ENCODE measurements around the gene UROS.
A peak's percentile ranks its signal among the peaks of the same experiment; 100 is the strongest.

Gene UROS

DNA sequence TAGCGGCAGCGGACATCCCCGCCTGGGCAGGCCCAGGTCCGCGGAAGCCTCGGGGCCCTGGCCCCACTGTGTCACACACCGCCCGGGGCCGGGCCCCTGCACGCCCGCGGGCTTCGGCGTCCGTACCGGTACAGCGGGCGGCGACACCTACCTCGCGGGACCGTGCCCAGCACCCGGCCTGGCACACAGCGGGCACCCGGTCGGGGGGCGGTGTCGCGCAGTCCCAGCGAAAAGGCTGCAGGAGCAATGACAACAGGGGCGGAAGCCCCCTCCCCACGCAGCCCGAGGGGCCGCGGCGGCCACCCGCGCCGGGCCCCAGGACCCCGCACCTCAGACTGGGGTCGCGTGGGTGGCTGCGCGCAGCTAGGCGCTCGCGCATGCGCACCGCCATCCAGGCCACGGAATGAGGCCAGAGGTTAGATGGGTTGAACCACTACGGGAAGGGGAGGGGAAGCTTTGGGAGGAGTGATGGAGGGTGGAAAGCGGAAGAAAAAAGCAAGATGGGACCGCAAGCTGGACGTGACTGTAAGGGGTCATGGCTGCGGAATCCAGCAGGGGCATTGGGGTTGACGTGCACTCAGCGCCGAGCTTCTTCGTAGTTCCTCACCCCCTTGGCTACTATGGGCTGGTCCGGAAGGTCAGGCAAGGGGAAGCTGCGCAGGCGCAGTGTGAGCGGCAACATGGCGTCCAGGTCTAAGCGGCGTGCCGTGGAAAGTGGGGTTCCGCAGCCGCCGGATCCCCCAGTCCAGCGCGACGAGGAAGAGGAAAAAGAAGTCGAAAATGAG is at the start of gene UROS, which contains the start of gene BCCIP:
TSS of gene UROS (minus strand) at position 381 of the 785 bp plus-strand sequence. CDS start 6,759 bp downstream, outside the sequence.
TSS of gene BCCIP (plus strand) at position 669 of the 785 bp plus-strand sequence. CDS start at position 681, 12 bp downstream.
- peak; percentile 91 for DNase-seq

DNA sequence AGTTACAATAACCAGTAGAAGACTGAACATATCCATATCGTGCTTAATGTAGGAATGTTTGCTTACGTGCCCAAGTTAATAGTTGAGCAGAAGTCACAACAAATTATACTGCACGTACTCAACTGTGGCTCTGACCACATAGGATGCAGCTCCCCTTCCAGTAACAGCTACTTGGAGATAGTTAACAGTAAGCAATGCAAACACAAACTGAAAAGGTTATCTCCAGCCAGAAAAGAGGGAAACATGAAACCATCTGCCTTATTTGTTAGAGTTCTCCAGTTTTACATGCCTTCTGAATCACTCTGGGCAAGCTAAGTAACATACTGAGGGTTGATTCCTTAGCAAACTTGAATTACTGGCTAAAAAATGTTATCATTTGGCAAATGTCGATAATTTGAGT is 48.3 kb upstream of the UROS start:
- DNase-seq = no peak

DNA sequence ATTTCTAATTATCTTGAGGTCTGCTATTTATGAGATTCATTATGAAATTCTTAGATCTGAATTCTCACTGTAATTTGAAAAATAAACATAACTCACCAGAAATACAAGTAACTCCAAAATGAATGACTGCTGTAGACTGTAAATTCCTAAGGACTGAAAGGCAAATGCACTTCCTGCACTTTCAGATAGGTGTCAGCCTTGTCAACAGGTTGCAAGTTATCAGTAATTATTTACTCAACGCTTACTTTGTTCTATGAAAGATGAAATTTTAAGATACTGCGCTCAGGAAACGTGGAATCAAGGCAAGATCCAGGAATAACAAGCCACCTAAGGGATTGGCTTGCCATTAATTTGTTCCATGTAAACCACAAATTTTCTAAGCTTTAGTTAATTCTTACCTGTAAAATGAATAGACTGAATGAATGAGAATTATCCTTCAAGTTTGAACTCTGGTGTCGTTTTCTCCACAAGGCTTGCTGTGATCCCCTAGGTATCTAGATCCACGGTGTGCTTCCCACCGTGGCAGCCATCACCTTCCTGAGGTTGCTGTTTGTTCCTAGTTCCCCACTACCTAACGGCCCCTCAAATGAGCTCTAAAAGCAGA is 45.4 kb upstream of the UROS start:
- DNase-seq = peak; percentile 23

- no peak for DNase-seq
Observed at GRCh38 chr10:125866421-125867029, 43.5 kb upstream of the UROS start.

DNA sequence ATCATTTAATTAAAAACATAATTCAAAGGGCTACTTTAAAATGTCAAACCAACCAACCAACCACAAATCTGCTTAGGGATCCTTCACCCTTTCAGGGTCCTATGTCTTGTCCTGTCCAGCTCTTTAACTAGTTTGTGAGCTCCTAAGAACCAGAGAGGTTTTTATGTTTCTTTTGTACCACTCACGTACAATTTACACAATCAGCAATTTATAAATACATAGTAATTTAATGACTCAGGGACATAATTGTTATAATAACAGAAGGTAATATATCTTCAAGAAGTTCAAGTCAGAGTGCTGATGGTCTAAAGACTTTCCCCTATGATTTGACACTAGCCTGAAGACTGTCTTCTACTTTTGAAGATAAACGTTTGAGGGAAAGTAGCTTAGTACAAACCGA is 42.1 kb upstream of the UROS start:
- DNase-seq = no peak

GRCh38 chr10:125859128-125859817 is 36.2 kb upstream of the UROS start:
- no peak for DNase-seq

DNA sequence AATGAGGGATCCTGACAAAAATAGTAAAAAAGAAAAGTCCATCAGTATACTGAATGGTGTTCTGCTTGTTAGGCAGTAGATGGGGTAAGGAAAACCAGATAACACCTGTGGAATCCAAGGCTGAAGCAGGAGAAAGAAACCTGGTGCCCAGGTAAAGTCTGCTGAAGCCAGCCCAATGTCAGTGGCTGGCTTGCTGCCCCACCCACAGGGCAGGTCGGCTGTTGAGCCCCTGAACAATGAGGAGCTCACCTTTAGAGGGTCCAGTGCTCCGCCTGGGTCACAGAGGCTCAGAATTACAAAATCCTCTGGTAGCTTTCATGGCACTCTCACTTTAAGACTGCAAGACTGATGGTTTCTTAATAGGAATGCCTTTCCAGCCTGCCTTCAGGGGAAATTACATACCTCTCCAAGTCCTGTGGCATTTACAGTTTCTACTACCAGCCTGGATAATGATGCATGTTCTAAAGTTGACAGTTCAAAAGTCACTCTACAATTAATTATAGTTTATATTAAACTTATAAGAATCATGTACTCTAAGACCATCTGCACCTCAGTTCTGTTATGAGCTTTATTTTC is 34.2 kb upstream of the UROS start:
- DNase-seq = no peak

- no peak for DNase-seq
Observed at GRCh38 chr10:125852487-125852886, 29.4 kb upstream of the UROS start.

GRCh38 chr10:125850766-125851731 is 28.0 kb upstream of the UROS start:
- DNase-seq = no peak

DNA sequence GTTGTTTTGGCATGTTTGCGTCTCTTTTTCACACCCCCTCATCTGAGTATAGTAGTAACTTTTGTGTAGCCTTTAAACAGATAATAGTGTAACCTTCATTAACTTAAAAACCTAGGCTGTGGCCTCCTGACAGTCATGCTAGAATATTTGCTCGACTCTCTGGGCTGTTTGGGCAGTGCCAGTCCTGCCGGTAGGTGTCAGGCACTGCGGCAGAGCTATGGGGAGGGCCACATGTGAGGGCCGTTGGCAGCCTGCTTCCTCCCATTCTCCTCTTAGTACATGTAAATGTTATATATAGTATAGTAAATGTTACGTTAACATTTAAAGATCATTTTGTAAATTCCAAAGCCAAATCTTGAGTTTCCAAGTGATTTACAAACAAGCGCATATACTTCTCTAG is 26.4 kb upstream of the UROS start:
- DNase-seq = no peak

DNA sequence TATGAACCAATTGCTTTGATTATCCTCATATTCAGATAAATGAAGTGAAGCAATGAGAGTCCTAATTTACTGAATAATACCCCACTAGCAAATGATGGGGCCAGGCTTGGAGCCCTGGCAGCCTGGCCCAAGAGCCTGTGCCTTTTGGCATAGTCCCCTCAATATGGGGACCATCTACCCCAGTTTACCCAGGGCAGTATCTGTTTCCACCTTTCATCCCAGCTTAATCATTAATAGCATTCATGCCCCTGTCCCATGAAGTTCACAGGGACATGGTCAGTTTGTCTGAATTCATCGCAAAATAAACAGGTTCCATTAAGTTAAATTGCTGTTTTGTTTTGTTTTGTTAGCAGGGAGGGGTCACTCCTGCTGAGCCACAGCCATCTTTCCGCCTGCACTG is 25.8 kb upstream of the UROS start:
- DNase-seq = no peak

DNA sequence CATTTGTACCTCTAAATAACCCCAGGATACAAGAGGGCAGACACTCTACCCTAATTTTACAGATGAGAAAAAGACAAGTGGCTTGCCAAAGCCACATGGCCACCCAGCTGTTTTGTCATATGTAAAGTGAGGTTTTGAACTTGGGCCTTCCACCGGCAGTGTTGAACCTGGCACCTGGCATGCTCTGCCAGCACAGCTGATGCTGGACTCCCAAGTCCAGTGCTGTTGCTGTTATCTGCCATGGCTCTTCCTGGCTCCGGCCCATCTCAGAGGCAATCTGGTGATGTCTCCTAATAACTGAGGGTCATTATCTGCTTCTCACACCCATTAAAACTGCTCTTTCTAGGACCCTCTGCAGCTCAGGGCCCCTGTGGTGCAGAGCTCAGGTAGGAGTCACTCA is 25.3 kb upstream of the UROS start:
- no peak for DNase-seq

DNA sequence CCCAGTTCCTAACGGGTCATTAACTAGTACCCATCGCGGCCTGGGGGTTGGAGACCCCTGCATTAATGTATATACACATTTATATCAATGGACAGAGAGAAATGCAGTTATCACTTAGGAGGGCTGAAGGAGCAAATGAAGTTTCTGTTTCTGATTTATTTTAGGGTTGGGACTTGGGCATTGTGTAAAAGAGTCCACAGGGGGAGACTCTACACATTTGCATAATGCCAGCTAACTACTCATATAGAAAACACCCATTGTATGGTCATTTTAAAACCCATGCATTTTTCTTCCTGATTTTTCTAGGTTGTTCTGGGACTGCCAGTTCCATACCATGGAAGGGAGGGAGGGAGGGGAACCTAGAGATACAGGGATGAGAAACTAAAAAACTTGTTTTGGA is 23.8 kb upstream of the UROS start:
- DNase-seq = no peak

GRCh38 chr10:125845617-125846016 is 22.6 kb upstream of the UROS start:
- no peak for DNase-seq

DNA sequence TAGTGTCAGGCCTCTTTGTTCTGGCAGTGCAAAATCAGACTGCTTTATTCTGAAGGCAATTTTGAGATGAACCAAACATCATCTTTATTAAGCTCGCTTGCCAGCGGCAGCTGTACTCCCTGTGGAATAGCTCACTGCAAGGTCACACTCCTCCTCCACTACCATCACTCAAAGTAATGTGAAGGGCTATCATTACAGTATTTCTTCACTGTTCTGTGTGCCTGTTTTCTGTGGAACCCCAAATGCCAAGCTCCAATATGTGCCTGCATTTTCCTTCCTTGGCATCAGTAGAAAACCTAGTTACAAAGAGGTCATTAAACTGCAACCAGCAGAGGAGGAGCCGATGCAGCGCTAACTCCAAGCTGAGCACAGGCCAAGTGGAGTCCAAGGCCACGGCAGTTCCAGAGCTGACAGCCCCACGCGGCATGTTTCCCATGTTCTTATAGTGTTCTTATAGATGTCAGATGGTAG is 21.7 kb upstream of the UROS start:
- DNase-seq = no peak

DNA sequence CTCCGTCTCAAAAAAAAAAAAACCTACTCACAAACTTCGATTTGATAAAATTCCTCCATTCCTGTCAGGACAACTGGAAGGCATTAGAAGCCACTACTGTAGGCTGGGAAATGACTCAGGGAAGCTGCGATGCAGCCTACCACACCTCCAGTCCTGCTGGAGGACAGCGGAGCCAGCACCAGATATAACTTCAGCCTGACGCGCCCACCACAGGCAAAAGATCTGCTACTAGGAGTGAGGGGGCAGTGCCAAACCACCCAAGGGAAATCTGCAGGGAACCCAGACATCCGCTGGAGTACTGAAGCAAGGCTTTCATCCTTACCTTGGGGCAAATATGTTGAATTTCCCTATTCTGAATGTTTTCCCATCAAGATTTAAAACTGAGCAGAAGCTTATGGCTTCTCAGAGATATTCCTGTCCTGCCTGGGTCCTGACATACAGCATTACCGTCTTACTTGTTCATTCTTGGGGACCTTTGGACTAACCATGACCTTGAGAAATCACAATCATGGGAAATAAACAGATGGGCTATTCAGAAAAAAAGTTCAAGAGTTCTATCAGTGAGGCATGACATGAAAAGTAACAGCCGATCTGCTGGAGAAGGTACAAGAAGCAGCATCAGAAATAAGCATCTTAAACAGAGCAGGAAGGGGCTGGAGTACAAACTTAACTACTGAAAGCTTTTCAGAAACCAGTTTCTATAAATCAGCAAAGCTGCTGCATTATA is 20.7 kb upstream of the UROS start:
- no peak for DNase-seq

DNA sequence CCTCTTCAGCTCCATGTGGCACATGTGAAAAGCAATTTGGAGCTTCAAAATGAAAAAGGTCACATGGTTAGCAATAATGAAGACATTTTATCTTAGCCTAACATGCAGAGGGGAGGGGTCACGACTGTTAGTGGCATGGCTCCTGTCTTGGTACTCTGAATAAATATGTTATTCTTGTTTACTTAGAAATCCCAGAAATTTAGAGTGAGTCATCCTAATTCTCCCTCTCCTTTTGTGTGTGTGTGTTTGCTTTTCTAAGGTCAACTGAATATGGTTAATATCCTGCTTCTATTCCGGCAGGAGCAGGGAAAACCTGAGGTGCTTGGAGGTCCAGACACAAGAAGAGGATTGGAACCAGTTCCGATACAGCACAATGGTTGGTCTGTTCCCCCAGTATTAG is 17.9 kb upstream of the UROS start:
- no peak for DNase-seq

- no peak for DNase-seq
Observed at GRCh38 chr10:125840406-125840805, 17.3 kb upstream of the UROS start.

DNA sequence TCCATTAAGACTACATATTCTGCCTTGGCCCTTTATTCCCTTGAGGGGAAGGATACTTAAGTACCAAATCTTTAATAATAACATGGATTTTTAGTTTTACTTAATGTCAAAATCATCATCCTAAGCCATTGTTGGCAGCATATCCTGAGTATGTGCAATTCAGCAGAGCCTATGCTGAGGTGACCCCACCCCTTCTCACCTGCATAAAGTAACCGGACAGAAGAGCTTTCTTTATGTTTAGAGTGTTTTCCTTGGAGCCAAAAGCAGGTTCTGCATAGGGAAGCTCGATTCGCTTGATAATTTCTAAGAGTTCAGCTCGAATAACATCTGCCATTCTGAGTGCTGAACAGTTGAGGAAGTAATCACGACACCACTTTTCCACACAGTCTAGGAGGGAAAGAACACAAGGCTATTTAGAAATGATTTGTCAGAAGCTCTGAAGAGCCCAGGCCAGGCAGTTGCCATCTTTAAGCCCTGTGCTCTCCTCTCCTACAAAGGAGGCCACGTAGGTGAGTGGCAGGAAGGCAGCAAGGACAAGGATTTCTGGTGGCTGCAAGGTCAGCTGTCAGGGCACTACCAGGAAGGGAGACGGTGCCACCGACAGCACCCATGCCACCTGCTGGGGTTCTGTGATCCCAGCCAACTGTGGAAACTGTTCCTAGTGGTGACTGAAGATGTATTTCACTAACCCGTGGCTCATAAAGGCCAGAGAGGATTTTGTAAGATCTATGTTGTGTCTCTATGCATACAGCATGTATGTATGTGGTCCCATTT is 15.9 kb upstream of the UROS start:
- no peak for DNase-seq

- no peak for DNase-seq
Observed at GRCh38 chr10:125836746-125837145, 13.7 kb upstream of the UROS start.

Measured in activated CD4-positive, alpha-beta T cell treated with anti-CD3 and anti-CD28 coated beads, Interleukin-2, Interleukin-6, amounts not matched to agents 100 ng/mL and 50 ng/mL, durations not matched to agents 16 hours and 8 hours (primary cell).